Measurements from ENCODE around the gene PLP2.
"Not testable (repeated sequence)": the region's sequence is repeated elsewhere in the genome, so short reads cannot be mapped to it uniquely, and the experiment has no call there.

PLP2 gene

DNA sequence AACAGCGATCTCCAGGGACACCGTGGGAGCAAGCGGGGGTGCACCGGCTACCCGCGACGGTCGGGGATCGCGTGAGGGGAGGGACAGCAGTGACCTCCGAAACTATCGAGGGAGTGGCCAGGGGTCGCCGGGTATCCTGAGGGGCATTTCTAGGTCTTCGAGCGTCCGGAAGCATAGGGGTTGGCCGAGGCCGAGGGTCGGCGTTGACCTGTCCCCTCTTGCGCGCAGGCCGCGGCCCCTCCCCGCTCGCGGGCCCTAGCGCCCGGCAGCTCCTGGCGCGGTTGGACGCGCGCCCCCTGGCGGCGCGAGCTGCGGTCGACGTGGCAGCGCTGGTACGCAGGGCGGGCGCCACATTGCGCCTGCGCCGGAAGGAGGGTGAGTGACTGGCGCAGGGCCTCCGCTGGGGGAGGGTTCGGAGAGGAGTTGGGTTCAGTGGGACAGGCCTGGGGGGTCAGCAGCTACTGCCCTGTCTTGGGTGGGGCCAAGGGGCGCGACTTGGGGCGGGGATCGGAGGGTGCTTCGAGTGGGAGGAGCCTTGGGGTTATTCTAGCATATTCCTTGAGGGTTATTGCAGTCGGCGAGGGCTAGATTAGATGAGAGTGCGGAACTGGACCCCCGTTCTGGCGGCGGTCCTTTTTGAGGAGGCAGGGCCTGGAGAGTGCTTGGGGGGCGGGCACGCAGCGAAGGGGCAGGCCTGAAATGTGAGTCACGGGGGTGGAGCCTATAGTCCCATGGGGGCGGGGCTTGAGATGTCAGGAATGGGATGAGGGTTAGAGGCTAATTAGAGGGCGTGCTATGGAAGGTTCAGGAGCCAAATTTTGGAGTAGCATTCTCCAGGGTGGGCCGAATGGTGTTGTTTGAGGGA is 7.9 kb upstream of the PLP2 start:
- DNase-seq (ENCODE audit: low spot score), result peak; percentile 72

DNA sequence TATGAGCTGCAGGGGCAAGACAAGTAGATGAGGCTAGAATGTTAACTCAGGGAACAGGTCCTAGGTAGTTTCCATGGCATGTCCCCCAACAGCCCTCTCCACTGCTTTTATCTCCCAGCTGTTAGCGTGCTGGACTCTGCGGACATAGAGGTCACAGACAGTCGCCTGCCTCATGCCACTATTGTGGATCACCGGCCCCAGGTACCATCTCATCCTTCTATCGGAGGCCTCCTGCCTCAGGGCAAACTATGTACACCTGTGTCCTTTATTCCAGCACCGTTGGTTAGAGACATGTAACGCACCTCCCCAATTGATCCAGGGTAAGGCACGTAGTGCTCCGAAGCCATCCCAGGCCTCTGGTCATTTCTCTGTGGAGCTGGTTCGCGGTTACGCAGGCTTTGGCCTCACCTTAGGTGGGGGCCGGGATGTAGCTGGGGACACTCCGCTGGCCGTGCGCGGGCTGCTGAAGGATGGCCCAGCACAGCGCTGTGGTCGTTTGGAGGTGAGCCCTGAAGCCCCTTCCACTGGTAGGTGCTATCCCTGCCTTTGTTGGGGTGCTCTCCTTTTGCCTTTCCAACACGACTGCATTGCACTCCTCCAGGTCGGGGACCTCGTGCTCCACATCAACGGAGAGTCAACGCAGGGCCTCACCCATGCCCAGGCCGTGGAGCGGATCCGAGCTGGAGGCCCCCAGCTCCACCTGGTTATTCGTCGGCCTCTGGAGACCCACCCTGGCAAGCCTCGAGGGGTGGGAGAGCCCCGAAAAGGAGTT is 6.9 kb upstream of the PLP2 start:
- no peak for DNase-seq (ENCODE audit: low spot score)

DNA sequence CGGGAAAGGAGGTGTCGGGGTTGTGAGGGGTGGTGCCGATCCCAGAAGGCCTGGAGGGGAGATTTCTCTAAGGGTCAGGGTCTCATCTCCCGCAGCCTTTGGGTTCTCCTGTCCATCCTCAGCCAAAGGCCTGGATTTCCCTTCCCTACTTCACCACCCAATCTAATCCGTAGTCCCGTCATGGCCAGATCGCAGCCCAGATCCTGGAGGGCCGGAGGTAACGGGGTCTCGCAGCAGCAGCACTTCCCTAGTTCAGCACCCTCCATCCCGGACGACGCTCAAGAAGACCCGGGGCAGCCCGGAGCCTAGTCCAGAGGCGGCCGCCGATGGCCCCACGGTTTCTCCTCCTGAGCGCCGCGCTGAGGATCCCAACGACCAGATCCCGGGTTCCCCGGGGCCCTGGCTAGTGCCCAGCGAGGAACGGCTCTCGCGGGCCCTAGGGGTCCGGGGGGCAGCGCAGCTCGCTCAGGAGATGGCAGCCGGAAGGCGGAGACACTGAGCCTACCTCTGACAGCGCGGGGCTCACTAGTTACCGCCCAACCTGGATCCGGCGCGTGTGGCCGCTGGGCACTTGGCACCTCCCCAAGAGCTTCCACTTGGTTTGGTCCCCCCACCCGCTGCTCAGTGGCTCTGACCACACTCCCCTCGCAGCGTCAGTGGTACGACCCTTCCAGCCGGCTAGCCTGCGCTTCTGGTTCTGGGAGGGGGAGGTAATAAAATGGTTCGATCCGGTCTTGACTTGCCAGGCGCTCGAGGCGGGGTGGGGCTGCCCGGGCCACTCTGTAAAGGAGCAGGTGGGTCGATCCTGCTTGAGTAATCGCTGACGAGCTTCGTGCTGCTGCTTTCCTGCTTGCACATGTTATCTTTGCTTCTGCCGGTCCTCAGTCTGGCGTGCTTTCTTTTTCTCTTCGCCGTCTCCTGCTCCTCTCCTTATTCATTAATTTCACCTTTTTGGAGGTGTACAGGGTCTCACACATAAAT is 5.5 kb upstream of the PLP2 start:
- DNase-seq (ENCODE audit: low spot score), result no peak

DNA sequence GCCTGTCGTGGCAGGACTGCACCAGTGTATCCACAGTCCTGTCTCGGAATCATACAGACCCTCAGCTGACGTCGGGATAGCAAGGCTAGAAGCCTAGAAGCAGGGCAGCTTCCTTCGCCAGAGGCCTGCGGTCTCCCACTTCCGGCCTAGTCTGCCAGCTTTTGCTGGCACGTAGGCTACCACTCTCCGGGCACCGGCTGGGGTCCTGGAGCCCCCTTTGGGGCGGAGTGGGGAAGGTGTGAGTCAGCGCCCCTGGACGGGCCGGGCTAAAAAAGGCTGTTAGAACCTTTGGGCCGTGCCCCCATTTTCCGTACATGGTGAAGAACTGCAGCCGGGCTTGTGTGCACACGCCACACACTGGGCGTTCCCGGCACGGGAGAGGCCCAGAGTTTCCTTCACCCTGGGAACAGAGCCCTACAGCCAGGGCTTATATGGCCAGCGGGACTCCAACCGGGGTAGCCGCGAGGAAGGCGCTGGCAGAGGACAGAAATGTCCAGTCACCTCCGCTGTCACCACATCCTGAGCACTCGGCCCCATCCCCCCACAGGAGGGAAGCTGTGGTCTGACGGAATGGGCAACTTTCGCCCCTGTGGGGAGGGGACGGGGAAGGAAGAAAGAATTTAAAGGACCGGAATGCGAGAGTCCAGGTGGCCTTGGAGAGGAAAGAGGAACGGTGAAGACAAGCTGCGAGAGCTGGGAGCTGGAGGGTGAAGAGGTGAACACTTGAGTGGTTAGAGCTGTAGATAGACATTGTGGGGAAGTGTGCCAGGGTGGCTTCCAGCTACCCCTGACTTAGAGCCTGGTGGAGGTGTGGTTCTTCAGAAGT is 4.6 kb upstream of the PLP2 start:
- no peak for DNase-seq (ENCODE audit: low spot score)

DNA sequence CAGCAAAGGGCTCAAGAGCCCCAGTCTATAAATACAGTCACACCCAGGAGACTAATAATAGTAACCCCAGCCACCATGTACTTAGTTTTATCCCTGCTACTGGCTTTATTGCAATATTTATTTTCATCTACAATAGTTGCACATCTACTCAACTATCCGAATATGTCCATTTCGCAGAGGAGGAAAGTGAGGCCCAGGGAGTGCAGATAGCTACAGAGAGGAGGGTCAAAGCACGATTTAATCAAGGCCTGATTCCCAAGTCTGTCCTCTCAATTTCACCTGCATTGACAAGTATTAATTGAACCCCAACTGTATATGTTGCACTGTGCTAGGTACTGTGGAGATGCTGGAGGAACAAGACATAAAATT is 4.0 kb upstream of the PLP2 start:
- no peak for DNase-seq (ENCODE audit: low spot score)

DNA sequence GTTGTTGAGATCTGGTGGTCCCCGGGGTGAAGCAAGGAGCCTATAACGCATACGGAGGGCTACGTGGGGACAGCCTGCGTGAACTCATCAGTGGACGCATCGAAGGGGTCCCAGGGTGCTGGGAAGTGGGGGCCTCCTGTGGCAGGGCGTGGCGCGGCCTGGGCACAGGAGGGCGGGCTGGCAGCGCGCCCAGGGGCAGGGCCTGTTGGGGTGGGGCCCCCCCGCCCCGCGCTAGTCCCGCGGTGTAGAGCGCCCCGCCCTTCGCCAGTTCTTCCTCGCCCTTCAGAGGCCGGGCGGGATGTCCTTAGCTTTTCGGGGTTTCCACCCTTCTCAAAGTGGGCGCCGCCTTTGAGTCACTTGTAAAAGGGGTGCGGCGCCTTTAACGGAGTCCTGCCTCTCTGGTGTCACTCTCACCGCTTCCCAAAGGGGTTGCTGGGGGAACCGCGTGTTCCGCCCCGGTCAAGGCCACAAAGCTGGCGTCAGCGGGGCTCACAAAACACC is 632 bp downstream of the PLP2 start:
- peak; percentile 73 for DNase-seq (ENCODE audit: low spot score)

DNA sequence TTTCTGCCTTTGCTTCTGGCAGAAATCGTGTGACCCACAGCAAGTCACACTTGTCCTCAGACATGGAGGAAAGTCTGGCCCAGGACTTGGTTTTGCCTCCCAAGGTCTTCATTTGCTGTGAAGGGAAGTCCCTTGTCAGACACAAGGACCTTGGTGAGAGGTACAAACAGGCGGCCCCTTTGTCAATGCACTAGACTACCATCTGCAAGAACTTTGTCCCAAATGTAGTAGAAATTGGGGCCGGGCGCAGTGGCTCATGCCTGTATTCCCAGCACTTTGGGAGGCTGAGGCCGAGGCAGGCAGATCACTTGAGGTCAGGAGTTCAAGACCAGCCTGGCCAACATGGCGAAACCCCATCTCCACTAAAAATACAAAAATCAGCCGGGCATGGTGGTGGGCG is 1.8 kb downstream of the PLP2 start:
- not testable (repeated sequence) for DNase-seq (ENCODE audit: low spot score)

DNA sequence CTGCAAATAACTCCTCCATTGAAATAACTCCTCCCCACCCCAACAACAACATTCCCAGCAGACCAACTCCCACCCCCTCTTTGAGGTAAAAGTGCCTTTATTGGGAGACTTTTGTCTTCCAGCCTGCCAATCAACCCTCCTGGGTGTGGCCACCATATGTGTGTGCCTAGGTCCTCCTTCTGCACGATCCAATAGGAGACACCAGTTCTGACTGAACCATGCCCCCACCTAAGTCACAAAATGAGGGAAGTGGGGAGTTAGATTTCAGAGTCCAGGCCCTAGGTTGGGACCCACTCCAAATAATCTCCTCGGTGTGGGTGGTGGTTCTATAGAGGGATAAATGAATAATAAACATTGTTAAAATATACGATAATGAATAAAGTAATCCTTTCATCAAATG is 3.0 kb downstream of the PLP2 start:
- no peak for DNase-seq (ENCODE audit: low spot score)

DNA sequence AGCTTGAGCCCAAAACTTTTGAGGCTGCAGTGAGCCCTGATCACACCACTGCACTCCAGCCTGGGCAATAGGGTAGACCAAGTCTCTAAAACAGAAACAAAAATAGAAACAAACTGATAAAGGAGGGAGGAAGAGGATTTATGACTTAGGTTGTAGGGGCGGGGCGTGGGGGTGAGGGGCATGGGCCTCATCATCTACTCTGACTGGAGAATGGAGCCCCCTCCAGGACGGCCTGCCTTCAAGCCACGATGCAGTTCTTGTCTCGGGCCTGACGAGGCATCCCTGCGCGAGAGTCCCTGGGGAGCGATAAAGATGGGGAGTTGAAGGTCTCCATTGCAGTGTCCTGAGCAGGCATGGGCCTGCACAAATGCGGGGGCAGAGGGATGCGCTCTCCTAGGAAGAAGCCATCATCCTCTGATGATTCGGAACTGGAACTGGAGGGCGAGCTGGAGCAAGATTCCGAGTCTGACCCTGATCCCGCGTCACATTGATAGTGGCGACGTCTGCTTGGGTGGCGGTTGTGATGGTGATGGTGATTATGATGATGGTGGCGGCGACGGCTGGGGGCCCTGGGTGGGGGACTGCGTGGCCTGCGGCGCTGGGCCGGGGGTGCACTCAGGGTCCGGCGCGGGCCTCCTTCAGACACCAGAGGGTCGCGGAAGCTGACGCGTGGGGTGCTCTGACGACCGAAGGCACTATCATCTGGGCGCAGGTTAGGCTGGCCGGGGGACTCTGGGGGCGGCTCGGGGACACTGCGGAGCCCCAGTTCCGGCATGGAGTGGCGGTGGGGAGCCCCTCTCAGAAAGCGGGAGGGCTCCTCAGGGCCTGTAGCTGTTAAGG is 4.0 kb downstream of the PLP2 start:
- no peak for DNase-seq (ENCODE audit: low spot score)

DNA sequence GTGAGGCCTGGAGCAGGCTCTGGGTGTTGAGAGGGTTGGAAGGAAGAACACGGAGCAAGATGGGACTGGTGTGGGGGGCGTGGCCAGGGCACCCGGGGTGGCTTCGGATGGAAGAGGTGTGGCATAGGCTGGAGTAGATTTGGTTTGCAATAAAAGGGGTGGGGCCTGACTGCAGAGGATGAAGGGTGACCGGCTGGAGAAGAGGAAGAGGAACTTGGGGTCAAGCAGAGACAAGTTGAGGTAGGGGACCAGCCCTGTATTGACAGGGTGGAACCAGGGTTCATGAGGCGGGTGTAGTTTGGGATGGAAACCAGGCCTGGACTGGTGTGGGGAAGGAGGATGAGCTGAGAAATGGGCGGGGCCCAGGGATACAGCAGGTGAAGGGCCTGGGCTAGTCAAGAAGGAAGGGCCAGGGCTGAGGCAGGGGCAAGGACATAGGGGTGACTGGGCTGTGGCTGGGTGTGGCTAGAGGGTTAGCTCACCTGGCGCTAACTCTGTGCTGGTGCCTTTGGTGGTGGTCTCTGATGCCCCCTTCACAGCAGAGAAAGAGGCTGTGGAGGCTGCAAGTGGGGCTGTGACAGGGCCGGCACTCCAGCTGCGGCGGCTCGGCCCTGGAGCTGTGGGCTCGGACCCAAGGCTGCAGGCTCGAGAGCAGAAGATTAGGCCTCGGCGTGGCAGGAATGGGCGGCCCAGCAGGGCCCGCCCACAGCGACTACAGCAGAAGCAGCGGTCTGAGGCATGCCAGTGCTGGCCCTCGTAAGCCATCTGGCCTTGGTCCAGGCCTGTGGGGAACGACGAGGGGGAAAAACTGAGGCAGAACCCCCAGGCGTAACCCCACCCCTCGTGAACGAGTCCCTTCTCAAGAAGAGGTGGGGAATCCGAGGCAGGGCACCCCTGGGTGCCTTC is 5.0 kb downstream of the PLP2 start:
- no peak for DNase-seq (ENCODE audit: low spot score)

DNA sequence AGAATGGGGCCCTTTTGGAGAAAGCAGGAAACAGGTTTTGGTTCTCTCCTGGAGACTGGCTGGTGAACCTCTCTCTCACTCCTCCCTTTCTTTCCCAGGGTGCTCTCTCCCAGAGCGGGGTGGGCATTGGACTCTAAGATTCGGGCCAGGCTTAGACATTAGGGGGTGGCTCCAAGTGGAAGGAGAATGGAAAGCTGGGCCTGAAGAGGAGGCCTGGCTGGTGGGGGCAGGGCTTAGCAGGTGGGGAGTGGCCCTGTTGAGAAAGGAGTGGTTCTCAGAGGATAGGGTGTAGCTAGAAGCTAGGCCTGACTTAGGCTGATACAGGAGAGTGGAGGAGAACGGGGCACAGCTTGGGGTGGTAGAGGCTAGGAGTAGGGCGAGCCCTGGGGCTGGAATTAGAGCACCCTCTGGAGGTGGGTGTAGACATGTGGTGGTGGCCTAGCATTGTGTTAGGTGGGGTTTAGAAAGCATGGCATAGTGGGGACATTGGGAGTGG is 5.7 kb downstream of the PLP2 start:
- DNase-seq (ENCODE audit: low spot score), result no peak

DNA sequence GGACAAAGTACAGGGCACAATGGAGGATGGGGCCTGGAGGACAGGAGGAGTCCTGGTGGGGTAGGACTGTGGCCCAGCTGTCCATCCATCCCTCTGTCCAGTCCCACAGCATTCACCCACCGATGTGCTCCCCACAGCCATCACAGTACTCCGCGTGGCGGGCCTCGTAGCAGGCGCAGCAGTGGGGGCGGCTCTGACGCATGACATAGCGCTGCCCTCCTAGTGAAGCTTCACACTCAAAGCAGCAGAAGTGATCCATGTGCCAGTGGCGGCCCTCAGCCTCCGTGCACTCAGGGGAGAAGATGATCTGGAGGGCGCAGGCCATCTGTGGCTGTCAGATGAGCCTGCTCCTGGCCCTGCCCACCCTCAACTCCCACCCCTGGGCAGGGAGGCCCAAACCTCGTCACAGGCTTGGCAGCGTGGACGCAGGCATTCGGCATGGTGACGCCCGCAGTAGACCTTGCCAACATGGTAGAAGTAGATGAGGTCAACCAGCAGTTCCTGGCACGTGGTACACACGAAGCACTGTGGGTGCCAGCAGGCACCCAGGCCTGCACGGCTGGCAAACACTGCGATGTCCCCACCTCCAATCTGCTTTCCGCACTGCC is 6.3 kb downstream of the PLP2 start:
- no peak for DNase-seq (ENCODE audit: low spot score)

DNA sequence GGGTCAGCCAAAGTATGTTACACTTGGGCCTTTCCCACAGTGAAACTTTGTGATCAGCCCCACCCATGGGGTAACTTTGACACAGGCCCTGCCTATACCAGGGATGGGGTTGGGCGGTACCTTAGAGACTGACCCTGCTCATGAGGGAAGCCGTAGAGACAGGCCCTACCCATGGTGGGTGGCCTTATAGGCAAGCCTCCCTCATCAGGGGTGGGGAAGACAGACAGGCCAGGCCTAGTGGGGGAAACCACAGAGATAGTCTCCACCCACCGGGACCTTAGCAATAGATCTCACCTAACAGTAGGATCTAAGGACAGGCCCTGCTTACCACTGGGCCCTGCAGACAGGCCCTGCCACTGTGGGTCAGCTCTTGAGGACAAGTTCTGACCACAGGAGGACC is 6.8 kb downstream of the PLP2 start:
- DNase-seq (ENCODE audit: low spot score), result no peak

DNA sequence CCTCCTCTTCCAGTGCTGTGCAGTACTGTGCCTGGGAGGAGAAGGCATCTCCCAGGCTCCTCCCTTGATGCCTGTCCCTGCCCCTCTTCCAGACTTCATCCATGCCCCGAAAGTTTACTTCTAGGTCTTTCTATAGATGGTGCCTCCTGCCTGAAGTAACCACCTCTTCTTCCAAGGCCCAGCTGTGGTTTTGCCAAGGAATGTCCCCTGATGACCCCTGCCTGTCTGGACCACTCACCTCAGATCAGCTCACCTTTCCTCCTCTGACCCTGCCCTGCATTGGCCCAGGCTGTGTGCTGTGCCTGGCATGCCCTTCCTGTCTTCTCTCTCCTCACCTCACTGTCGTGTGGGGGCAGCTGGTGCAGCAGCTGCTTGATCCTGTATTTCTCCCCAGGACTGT is 7.7 kb downstream of the PLP2 start:
- no peak for DNase-seq (ENCODE audit: low spot score)

DNA sequence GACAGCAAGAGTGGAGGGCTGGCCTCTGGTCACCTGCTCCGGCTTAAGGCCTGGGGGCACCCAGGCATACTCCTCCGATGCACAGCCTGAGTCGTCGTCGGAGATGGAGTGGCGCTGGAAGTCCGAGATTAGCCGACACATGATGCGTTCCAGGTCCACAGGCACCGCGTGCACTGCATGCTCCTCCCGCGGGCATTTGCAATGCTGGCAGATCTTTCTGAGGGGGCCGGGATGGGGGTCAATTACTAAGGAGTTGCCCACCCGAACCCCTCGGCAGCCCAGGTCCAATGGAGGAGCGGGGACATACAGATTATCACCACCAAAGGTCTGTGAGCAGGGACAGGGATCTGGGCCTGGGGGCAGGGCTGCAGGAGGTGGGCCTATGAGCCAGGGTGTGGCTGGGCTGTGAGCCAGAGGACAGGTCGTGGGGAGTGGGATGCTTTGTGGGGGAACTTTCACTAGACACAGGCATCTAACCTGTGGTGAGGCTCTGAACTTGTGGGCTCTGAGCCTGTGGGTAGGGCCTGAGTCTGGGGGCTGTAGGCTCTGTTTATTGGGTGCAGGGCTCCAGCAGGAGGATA is 12.1 kb downstream of the PLP2 start:
- DNase-seq (ENCODE audit: low spot score), result no peak

DNA sequence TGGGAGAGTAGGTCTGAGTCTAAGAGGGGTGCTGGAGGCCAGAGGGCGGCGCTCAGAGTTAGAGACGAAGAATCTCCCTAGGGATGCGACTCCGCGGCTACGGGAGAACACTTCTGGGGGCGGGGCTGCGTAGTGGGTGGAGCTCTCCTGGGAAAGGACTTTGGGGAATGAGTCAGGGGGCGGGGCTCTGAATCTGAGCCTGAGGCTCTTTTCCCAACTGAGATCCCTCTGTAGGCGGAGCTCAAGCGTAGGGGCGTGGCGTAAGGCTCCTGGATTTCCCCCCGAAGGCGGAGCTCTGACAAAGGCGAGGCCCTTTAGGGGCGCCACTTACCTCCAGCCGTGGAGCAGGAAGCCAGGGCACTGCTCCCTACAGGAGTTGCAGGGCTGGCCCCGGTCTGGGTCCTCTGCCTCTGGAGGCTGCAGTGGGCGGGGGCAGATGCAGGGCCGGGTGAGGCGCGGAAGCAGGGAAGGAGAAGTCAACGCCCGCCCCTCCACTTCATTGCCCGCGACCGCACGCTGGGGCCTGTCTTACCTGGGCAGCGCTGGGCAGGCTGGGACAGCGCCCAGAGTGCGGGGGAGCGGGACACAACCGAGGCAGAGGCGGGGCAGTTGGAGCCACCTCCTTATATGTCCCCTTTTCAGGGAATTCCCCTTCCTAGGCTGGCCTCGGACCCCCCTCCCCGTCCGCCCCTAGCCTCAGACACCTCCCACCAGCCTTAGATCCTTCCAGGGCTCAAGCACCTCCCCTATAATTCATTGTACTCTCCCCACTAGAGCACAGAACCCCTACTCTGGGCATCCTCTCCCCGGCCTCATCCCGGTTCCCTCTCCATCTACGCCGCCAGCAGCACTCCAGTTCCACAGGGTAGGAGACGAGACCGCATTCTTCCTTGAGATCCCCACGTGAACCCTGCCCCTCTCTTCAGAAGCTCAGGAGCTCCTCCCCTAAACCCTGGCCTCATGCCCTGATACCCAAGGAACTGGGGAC is 12.9 kb downstream of the PLP2 start:
- DNase-seq (ENCODE audit: low spot score), result peak; percentile 89
